KMS-11 (cell line): ENCODE measurements around the gene WDR62.

Source experiments
- H2AFZ ChIP-seq: fragments of 200-600 bp; sonication (generic); 2 replicates; pipeline ENCODE4 v1.6.1; 2016; ENCODE audit warnings: antibody characterized with exemption, mixed run types, low read depth
- H3K27ac ChIP-seq: fragments of 200-600 bp; sonication (generic); 2 replicates; pipeline ENCODE4 v1.6.1; 2016; ENCODE audit warnings: mild to moderate bottlenecking, mixed run types
- H3K27me3 ChIP-seq: fragments of 200-600 bp; sonication (generic); 2 replicates; pipeline ENCODE4 v1.6.1; 2017; ENCODE audit warnings: mild to moderate bottlenecking, low read depth, mixed run types, moderate library complexity; ENCODE audit not compliant: insufficient read depth
- H3K36me3 ChIP-seq: fragments of 200-600 bp; sonication (generic); 2 replicates; pipeline ENCODE4 v1.6.1; 2017; ENCODE audit warnings: mild to moderate bottlenecking, mixed run types; ENCODE audit not compliant: insufficient read depth
- H3K4me1 ChIP-seq: fragments of 200-600 bp; sonication (generic); 2 replicates; pipeline ENCODE4 v1.6.1; 2016; ENCODE audit warnings: mild to moderate bottlenecking, low read depth, mixed run types; ENCODE audit not compliant: poor library complexity, severe bottlenecking
- H3K4me2 ChIP-seq: fragments of 200-600 bp; sonication (generic); 2 replicates; pipeline ENCODE4 v1.7.0; 2016; ENCODE audit warnings: mild to moderate bottlenecking, mixed run types
- H3K4me3 ChIP-seq: fragments of 200-600 bp; sonication (generic); IDR thresholded peaks from 2 replicates; pipeline ENCODE4 v1.6.1; 2017; ENCODE audit warnings: low read depth, low read length, mixed read lengths; ENCODE audit not compliant: insufficient read depth
- H3K79me2 ChIP-seq: fragments of 200-600 bp; sonication (generic); 2 replicates; pipeline ENCODE4 v1.6.1; 2016; ENCODE audit warnings: low read depth, mixed run types; ENCODE audit not compliant: insufficient read depth
- H3K9ac ChIP-seq: fragments of 200-600 bp; sonication (generic); 2 replicates; pipeline ENCODE4 v1.6.1; 2016; ENCODE audit warnings: mild to moderate bottlenecking, mixed run types
- H4K20me1 ChIP-seq: fragments of 200-600 bp; sonication (generic); 2 replicates; pipeline ENCODE4 v1.6.1; 2016; ENCODE audit warnings: mild to moderate bottlenecking, mixed run types; ENCODE audit not compliant: insufficient read depth
- CTCF ChIP-seq: fragments of 200-600 bp; sonication (generic); conservative IDR thresholded peaks from 2 replicates; pipeline ENCODE4 v1.6.1; 2017; ENCODE audit warnings: low read depth, mild to moderate bottlenecking, antibody characterized with exemption, low read length, moderate library complexity, mixed read lengths

The WDR62 gene

DNA sequence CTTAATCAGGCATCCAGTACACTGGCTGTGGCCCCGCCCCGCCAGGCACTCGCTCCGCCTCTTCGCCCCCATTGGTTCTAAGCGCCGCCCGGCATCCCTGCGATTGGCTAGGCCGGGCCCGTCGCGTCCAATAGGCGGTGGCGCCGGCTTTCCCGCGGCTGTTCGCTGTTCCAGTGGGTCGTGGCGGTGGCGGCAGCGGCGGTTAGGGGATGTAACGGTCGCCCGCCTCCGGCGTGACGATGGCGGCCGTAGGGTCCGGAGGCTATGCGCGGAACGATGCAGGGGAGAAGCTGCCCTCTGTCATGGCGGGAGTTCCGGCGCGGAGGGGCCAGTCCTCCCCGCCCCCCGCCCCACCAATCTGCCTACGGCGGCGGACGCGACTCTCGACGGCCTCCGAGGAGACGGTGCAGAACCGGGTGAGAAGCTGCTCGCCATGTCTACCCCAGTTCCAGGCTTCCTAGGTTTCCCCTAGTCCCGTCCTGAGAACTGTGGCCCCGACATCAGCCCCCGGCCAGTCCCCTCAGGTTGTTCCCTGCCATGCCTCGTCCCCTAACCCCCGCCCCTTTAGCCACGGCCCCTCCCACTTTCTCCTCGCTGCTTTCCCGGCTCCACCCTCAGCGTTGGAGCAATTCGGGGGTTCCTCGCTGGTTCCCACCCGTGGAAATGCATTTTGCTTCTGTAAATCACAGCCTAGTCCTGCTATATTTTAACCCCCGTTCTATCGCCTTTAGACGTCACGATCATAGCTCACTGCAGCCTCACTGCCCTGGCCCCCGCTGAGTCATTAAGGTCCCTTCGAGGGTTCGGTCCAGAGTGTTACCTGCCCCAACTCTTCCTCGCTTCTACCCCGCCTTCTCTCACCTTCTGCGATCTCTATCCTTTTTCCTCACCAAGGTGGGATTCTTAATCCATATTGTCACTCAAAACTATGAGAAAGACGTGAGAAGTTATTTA is at the start of gene WDR62:
WDR62 (plus strand) TSS at position 165 of the 954 bp plus-strand sequence; CDS start at position 240, 75 bp downstream.
- H3K4me2 ChIP-seq = peak within 1 kb of the TSS; percentile 99
- no peak within 1 kb of the TSS for H3K4me3 ChIP-seq
- H4K20me1 ChIP-seq = peaks cover 4% of the 10 kb centered on the region; the same call in 1 of the 2 replicates
- H3K4me1 ChIP-seq = peaks cover 26% of the 10 kb centered on the region
- 0 out of 2 replicates have a peak, but pooled peaks cover 4% of the 10 kb centered on the region for H3K36me3 ChIP-seq
- peak within 1 kb of the TSS; percentile 77 for H3K9ac ChIP-seq
- peaks cover 39% of the 10 kb centered on the region for H3K79me2 ChIP-seq
- TF ChIP-seq CTCF = no peak
- no peaks in the 10 kb centered on the region for H3K27me3 ChIP-seq
- peak within 1 kb of the TSS; percentile 63 for H3K27ac ChIP-seq
- peak within 1 kb of the TSS; percentile 48 for H2AFZ ChIP-seq

DNA sequence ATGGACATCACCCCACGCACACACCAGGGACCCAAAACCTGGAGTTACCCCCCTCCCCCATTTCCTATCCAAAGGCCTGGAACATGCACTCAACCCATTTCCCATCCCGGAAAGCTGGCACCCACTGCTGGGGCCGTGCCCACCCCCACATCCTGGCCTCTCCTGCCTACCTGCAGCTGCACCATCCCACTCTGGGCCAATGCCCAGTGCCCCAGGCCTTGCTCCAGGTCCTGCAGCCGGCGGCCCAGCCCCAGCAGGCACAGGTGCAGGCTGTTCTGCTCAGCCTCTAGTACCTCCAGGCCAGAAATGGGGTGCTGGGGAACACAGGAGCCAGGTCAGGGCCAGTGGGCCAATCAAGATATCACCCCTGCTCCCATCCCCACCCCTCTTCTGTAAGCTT is 47.7 kb upstream of the WDR62 start:
- no peaks in the 10 kb centered on the region for H3K4me1 ChIP-seq
- H3K27ac ChIP-seq = no peak overlapping the region
- H3K79me2 ChIP-seq = no peaks in the 10 kb centered on the region
- no peaks in the 10 kb centered on the region for H3K27me3 ChIP-seq
- H2AFZ ChIP-seq = no peak overlapping the region
- no peaks in the 10 kb centered on the region for H4K20me1 ChIP-seq
- H3K4me2 ChIP-seq = no peak overlapping the region
- H3K36me3 ChIP-seq = no peaks in the 10 kb centered on the region
- H3K4me3 ChIP-seq = no peak overlapping the region
- no peak overlapping the region for H3K9ac ChIP-seq
- no peak for TF ChIP-seq CTCF

DNA sequence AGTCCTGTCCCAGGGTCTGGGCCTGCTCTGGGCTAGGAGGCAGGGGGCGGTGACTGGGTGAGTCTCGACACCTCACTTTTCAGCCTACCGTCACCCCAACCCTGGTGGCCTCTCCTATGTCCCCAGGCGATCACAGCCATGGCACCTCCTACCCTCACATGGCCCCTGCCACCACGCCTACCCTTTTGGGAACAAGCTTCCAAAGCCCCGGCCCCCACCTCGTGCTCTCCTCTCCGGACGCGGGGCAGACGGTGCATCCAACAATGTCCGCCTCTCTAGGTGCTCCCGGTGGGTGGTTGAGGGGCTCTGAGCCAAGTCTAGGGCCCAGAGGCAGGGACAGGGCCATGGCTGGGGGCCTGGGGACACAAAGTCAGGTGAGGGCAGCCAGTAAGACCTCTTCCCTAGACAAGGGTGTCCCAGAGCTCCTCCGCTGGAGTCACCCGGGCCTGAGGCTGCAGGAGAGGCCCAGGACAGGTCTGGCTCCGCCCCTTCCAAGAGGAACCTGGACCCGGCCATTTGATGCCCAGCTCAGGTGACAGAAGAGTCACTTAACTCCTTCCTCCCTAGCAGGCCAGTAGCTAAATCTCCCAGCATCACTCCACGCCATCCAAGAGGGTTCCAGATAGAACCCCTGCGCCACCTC is 46.2 kb upstream of the WDR62 start, which contains the start of gene SYNE4:
SYNE4 (minus strand) TSS at position 478 of the 643 bp plus-strand sequence; CDS start at position 346, 132 bp downstream.
- H3K4me3 ChIP-seq = no peak within 1 kb of the TSS
- H4K20me1 ChIP-seq = no peaks in the 10 kb centered on the region
- no peaks in the 10 kb centered on the region; the same call in 1 of the 2 replicates for H3K79me2 ChIP-seq
- H3K27me3 ChIP-seq = no peaks in the 10 kb centered on the region
- H3K27ac ChIP-seq = no peak within 1 kb of the TSS
- no peaks in the 10 kb centered on the region for H3K36me3 ChIP-seq
- H3K9ac ChIP-seq = no peak within 1 kb of the TSS
- H2AFZ ChIP-seq = no peak within 1 kb of the TSS
- peak within 1 kb of the TSS; percentile 39; the same call in 1 of the 2 replicates for H3K4me2 ChIP-seq
- H3K4me1 ChIP-seq = peaks cover 5% of the 10 kb centered on the region
- no peak for TF ChIP-seq CTCF

- Histone ChIP-seq H4K20me1 (no peaks in the 10 kb centered on the region), H3K4me2 (peak overlapping the region; percentile 39; the same call in 1 of the 2 replicates), H2AFZ (no peak overlapping the region), H3K4me1 (peaks cover 5% of the 10 kb centered on the region), H3K36me3 (no peaks in the 10 kb centered on the region), H3K27ac (no peak overlapping the region), H3K27me3 (no peaks in the 10 kb centered on the region), H3K9ac (no peak overlapping the region), H3K79me2 (no peaks in the 10 kb centered on the region; the same call in 1 of the 2 replicates), H3K4me3 (no peak overlapping the region)
- no peak for TF ChIP-seq CTCF
These were observed 45.5 kb upstream of the WDR62 start for GRCh38 chr19:36009220-36009619.
